GM23338 (cell line): ENCODE measurements around the gene SELENOO. TPM values are rescaled to one million over a fixed set of nuclear protein-coding genes. Genes with fewer than 3 reads are reported as not detected.

Source experiments
- ATAC-seq: fragments of 200-7000 bp; cut with Tn5 transposase; 3 replicates; pipeline ENCODE4 v1.9.1; 2020
- DNase-seq: peaks from one replicate; pipeline ENCODE4 v3.0.0-alpha.2; 2015; ENCODE audit warnings: low spot score
- H2AFZ ChIP-seq: fragments of 200-600 bp; sonication (generic); 2 replicates; pipeline ENCODE4 v1.8.0; 2016; ENCODE audit warnings: antibody characterized with exemption, mild to moderate bottlenecking, moderate library complexity
- H3F3A ChIP-seq: fragments of 200-600 bp; sonication (generic); replicated peaks from 2 replicates; pipeline ENCODE4 v1.8.0; 2017; ENCODE audit warnings: antibody characterized with exemption, mixed run types, low read depth
- H3K27ac ChIP-seq: fragments of 200-600 bp; sonication (generic); 2 replicates; pipeline ENCODE4 v1.6.1; 2016; ENCODE audit warnings: low read depth
- H3K27me3 ChIP-seq: fragments of 200-600 bp; sonication (generic); 2 replicates; pipeline ENCODE4 v1.8.0; 2016; ENCODE audit warnings: mild to moderate bottlenecking, mixed run types, moderate library complexity; ENCODE audit not compliant: insufficient read depth
- H3K36me3 ChIP-seq: fragments of 200-600 bp; sonication (generic); 2 replicates; pipeline ENCODE4 v1.8.0; 2016; ENCODE audit warnings: mild to moderate bottlenecking; ENCODE audit not compliant: insufficient read depth
- H3K4me1 ChIP-seq: fragments of 200-600 bp; sonication (generic); 2 replicates; pipeline ENCODE4 v1.8.0; 2016; ENCODE audit warnings: mild to moderate bottlenecking, moderate library complexity; ENCODE audit not compliant: insufficient read depth
- H3K4me2 ChIP-seq: fragments of 200-600 bp; sonication (generic); 2 replicates; pipeline ENCODE4 v1.7.1; 2017; ENCODE audit warnings: mixed run types
- H3K4me3 ChIP-seq: fragments of 200-600 bp; sonication (generic); 2 replicates; pipeline ENCODE4 v1.6.1; 2016; ENCODE audit warnings: mixed run types
- H3K79me2 ChIP-seq: fragments of 200-600 bp; sonication (generic); replicated peaks from 2 replicates; pipeline ENCODE4 v1.8.0; 2017; ENCODE audit warnings: mild to moderate bottlenecking; ENCODE audit not compliant: insufficient read depth
- H3K9me2 ChIP-seq: fragments of 200-600 bp; sonication (generic); 2 replicates; pipeline ENCODE4 v1.8.0; 2017; ENCODE audit not compliant: insufficient read depth
- H4K20me1 ChIP-seq: fragments of 200-600 bp; sonication (generic); replicated peaks from 2 replicates; pipeline ENCODE4 v1.8.0; 2017; ENCODE audit warnings: mild to moderate bottlenecking; ENCODE audit not compliant: insufficient read depth
- H3K27ac Mint-ChIP-seq: 2 replicates; pipeline ENCODE4 v1.8.0; 2020; ENCODE audit warnings: inconsistent platforms, mild to moderate bottlenecking, moderate library complexity, mixed read lengths
- H3K27me3 Mint-ChIP-seq: 3 replicates; pipeline ENCODE4 v1.8.0; 2022; ENCODE audit warnings: low read depth, mild to moderate bottlenecking, moderate library complexity, mixed read lengths, inconsistent platforms; ENCODE audit not compliant: insufficient read depth, poor library complexity
- H3K36me3 Mint-ChIP-seq: 3 replicates; pipeline ENCODE4 v1.8.0; 2021; ENCODE audit warnings: low read depth, mild to moderate bottlenecking, inconsistent platforms, moderate library complexity, mixed read lengths
- H3K4me1 Mint-ChIP-seq: 3 replicates; pipeline ENCODE4 v1.8.0; 2020; ENCODE audit warnings: mild to moderate bottlenecking, inconsistent platforms, mixed read lengths
- H3K4me3 Mint-ChIP-seq: 3 replicates; pipeline ENCODE4 v1.8.0; 2021; ENCODE audit warnings: moderate library complexity, mild to moderate bottlenecking, inconsistent platforms, mixed read lengths
- H3K9me3 Mint-ChIP-seq: 3 replicates; pipeline ENCODE4 v1.8.0; 2020; ENCODE audit warnings: moderate library complexity, mild to moderate bottlenecking, inconsistent platforms, mixed read lengths
- CREB1 ChIP-seq: fragments of 250-450 bp; sonication (Bioruptor Pico); IDR thresholded peaks from 2 replicates; pipeline ENCODE4 v1.5.0; 2020; ENCODE audit warnings: low read depth, mild to moderate bottlenecking, moderate library complexity
- EZH2 ChIP-seq: fragments of 200-600 bp; sonication (generic); IDR thresholded peaks from one replicate; pipeline ENCODE4 v1.8.0; 2017; ENCODE audit warnings: antibody characterized with exemption, mild to moderate bottlenecking, low read depth; ENCODE audit not compliant: unreplicated experiment
- EZH2phosphoT487 ChIP-seq: fragments of 200-600 bp; sonication (generic); IDR thresholded peaks from one replicate; pipeline ENCODE4 v1.8.1; 2018; ENCODE audit warnings: antibody characterized with exemption; ENCODE audit not compliant: unreplicated experiment
- JUNB ChIP-seq: IDR thresholded peaks from one replicate; pipeline ENCODE4 v1.6.1; 2016; ENCODE audit warnings: antibody characterized with exemption; ENCODE audit not compliant: unreplicated experiment
- NANOG ChIP-seq: IDR thresholded peaks from 2 replicates; pipeline ENCODE4 v1.6.1; 2016; ENCODE audit warnings: antibody characterized with exemption, borderline replicate concordance
- POLR2AphosphoS5 ChIP-seq: IDR thresholded peaks from 2 replicates; pipeline ENCODE4 v1.6.1; 2016; ENCODE audit warnings: antibody characterized with exemption, low read depth
- STAT1 ChIP-seq: IDR thresholded peaks from one replicate; pipeline ENCODE4 v1.6.1; 2016; ENCODE audit warnings: antibody characterized with exemption; ENCODE audit not compliant: unreplicated experiment
- ZNF114 ChIP-seq: fragments of 250-450 bp; sonication (Bioruptor Pico); IDR thresholded peaks from 2 replicates; pipeline ENCODE4 v1.5.0; 2020; ENCODE audit warnings: mild to moderate bottlenecking, moderate library complexity
- ZNF331 ChIP-seq: fragments of 250-450 bp; sonication (Bioruptor Pico); IDR thresholded peaks from 2 replicates; pipeline ENCODE4 v1.5.0; 2020; ENCODE audit warnings: low read depth, mild to moderate bottlenecking, moderate library complexity
- polyA plus RNA-seq: library from polyadenylated mRNA; unstranded; fragments of >200 nt; fragmentation: Nextera tagmentation; extraction: Ambion mirVana; gene quantifications from 2 replicates; pipeline ENCODE4 v1.2.1, GENCODE V29; 2016
- total RNA-seq: library from RNA; depleted of rRNA; stranded (reverse); fragments of >200 nt; shearing (Covaris generic); gene quantifications from 2 replicates; pipeline ENCODE4 v1.2.3, GENCODE V29; 2014
- TF ChIP-seq, protein P1 (sequence below): fragments of 250-450 bp; sonication (Bioruptor Pico); IDR thresholded peaks from 2 replicates; pipeline ENCODE4 v1.5.0; 2020; ENCODE audit warnings: mild to moderate bottlenecking, moderate library complexity
- TF ChIP-seq, protein P2 (sequence below): IDR thresholded peaks from one replicate; pipeline ENCODE4 v1.6.1; 2018; ENCODE audit warnings: antibody characterized with exemption; ENCODE audit not compliant: unreplicated experiment
- TF ChIP-seq, protein P3 (sequence below): IDR thresholded peaks from 2 replicates; pipeline ENCODE4 v1.6.1; 2016; ENCODE audit warnings: antibody characterized with exemption
- TF ChIP-seq, protein P4 (sequence below), 2 experiments: fragments of 200-600 bp in 1 of 2; sonication (generic) in 1 of 2; conservative IDR thresholded peaks; 2 replicates each; pipeline versions ENCODE4 v1.5.1 to v1.6.1; 2016 to 2017; ENCODE audit warnings: antibody characterized with exemption in 2 of 2, low read depth in 2 of 2, mild to moderate bottlenecking in 2 of 2, moderate library complexity in 1 of 2

Gene SELENOO
- total and polyA plus RNA-seq, 2 experiments from 2014 or later: 6.8 to 21.3 TPM

DNA sequence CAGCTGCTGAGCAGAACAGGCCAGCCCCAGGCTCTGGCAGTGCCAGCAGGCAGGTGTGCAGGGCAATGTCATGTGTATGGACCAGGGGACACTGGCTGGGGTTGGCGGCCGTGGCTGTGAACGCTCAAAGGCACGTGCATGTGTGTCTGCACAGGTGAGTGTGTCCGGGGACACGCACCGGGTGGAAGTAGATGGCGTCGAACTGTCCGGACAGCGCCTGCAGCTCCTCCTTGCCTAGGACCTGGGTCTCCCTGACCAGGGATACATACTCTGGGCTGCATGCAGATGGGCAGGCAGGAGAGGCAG, 49.4 kb downstream of the SELENOO start:
- peak overlapping the region; percentile 86 for H3K4me3 ChIP-seq
- H3F3A ChIP-seq: peaks cover 6% of the 10 kb centered on the region
- H3K27me3 Mint-ChIP-seq: peaks cover 8% of the 10 kb centered on the region
- H3K36me3 ChIP-seq: no peaks in the 10 kb centered on the region
- H2AFZ ChIP-seq: no peak overlapping the region
- H3K4me1 ChIP-seq: peaks cover 4% of the 10 kb centered on the region; the same call in 1 of the 2 replicates
- ATAC-seq (no peak), DNase-seq (no peak)
- H3K4me2 ChIP-seq: peak overlapping the region; percentile 96
- no peaks in the 10 kb centered on the region; the same call in 1 of the 2 replicates for H3K79me2 ChIP-seq
- peaks cover 3% of the 10 kb centered on the region; the same call in 1 of the 2 replicates for H4K20me1 ChIP-seq
- H3K9me2 ChIP-seq: no peaks in the 10 kb centered on the region
- H3K27ac Mint-ChIP-seq: no peak overlapping the region
- TF ChIP-seq STAT1 (no peak), CREB1 (CRISPR knock-in tag) (no peak), EZH2 (no peak), POLR2AphosphoS5 (no peak), JUNB (no peak), ZNF114 (CRISPR knock-in tag) (no peak), ZNF331 (no peak), NANOG (no peak), EZH2phosphoT487 (no peak)
- TF ChIP-seq, protein P1, sequence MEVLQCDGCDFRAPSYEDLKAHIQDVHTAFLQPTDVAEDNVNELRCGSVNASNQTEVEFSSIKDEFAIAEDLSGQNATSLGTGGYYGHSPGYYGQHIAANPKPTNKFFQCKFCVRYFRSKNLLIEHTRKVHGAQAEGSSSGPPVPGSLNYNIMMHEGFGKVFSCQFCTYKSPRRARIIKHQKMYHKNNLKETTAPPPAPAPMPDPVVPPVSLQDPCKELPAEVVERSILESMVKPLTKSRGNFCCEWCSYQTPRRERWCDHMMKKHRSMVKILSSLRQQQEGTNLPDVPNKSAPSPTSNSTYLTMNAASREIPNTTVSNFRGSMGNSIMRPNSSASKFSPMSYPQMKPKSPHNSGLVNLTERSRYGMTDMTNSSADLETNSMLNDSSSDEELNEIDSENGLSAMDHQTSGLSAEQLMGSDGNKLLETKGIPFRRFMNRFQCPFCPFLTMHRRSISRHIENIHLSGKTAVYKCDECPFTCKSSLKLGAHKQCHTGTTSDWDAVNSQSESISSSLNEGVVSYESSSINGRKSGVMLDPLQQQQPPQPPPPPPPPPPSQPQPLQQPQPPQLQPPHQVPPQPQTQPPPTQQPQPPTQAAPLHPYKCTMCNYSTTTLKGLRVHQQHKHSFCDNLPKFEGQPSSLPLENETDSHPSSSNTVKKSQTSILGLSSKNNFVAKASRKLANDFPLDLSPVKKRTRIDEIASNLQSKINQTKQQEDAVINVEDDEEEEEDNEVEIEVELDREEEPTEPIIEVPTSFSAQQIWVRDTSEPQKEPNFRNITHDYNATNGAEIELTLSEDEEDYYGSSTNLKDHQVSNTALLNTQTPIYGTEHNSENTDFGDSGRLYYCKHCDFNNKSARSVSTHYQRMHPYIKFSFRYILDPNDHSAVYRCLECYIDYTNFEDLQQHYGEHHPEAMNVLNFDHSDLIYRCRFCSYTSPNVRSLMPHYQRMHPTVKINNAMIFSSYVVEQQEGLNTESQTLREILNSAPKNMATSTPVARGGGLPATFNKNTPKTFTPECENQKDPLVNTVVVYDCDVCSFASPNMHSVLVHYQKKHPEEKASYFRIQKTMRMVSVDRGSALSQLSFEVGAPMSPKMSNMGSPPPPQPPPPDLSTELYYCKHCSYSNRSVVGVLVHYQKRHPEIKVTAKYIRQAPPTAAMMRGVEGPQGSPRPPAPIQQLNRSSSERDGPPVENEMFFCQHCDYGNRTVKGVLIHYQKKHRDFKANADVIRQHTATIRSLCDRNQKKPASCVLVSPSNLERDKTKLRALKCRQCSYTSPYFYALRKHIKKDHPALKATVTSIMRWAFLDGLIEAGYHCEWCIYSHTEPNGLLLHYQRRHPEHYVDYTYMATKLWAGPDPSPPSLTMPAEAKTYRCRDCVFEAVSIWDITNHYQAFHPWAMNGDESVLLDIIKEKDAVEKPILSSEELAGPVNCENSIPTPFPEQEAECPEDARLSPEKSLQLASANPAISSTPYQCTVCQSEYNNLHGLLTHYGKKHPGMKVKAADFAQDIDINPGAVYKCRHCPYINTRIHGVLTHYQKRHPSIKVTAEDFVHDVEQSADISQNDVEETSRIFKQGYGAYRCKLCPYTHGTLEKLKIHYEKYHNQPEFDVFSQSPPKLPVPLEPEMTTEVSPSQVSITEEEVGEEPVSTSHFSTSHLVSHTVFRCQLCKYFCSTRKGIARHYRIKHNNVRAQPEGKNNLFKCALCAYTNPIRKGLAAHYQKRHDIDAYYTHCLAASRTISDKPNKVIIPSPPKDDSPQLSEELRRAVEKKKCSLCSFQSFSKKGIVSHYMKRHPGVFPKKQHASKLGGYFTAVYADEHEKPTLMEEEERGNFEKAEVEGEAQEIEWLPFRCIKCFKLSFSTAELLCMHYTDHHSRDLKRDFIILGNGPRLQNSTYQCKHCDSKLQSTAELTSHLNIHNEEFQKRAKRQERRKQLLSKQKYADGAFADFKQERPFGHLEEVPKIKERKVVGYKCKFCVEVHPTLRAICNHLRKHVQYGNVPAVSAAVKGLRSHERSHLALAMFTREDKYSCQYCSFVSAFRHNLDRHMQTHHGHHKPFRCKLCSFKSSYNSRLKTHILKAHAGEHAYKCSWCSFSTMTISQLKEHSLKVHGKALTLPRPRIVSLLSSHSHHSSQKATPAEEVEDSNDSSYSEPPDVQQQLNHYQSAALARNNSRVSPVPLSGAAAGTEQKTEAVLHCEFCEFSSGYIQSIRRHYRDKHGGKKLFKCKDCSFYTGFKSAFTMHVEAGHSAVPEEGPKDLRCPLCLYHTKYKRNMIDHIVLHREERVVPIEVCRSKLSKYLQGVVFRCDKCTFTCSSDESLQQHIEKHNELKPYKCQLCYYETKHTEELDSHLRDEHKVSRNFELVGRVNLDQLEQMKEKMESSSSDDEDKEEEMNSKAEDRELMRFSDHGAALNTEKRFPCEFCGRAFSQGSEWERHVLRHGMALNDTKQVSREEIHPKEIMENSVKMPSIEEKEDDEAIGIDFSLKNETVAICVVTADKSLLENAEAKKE: no peak
- TF ChIP-seq, protein P2, sequence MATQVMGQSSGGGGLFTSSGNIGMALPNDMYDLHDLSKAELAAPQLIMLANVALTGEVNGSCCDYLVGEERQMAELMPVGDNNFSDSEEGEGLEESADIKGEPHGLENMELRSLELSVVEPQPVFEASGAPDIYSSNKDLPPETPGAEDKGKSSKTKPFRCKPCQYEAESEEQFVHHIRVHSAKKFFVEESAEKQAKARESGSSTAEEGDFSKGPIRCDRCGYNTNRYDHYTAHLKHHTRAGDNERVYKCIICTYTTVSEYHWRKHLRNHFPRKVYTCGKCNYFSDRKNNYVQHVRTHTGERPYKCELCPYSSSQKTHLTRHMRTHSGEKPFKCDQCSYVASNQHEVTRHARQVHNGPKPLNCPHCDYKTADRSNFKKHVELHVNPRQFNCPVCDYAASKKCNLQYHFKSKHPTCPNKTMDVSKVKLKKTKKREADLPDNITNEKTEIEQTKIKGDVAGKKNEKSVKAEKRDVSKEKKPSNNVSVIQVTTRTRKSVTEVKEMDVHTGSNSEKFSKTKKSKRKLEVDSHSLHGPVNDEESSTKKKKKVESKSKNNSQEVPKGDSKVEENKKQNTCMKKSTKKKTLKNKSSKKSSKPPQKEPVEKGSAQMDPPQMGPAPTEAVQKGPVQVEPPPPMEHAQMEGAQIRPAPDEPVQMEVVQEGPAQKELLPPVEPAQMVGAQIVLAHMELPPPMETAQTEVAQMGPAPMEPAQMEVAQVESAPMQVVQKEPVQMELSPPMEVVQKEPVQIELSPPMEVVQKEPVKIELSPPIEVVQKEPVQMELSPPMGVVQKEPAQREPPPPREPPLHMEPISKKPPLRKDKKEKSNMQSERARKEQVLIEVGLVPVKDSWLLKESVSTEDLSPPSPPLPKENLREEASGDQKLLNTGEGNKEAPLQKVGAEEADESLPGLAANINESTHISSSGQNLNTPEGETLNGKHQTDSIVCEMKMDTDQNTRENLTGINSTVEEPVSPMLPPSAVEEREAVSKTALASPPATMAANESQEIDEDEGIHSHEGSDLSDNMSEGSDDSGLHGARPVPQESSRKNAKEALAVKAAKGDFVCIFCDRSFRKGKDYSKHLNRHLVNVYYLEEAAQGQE: no peak
- TF ChIP-seq, protein P3, sequence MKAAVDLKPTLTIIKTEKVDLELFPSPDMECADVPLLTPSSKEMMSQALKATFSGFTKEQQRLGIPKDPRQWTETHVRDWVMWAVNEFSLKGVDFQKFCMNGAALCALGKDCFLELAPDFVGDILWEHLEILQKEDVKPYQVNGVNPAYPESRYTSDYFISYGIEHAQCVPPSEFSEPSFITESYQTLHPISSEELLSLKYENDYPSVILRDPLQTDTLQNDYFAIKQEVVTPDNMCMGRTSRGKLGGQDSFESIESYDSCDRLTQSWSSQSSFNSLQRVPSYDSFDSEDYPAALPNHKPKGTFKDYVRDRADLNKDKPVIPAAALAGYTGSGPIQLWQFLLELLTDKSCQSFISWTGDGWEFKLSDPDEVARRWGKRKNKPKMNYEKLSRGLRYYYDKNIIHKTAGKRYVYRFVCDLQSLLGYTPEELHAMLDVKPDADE: no peak
- TF ChIP-seq, protein P4, sequence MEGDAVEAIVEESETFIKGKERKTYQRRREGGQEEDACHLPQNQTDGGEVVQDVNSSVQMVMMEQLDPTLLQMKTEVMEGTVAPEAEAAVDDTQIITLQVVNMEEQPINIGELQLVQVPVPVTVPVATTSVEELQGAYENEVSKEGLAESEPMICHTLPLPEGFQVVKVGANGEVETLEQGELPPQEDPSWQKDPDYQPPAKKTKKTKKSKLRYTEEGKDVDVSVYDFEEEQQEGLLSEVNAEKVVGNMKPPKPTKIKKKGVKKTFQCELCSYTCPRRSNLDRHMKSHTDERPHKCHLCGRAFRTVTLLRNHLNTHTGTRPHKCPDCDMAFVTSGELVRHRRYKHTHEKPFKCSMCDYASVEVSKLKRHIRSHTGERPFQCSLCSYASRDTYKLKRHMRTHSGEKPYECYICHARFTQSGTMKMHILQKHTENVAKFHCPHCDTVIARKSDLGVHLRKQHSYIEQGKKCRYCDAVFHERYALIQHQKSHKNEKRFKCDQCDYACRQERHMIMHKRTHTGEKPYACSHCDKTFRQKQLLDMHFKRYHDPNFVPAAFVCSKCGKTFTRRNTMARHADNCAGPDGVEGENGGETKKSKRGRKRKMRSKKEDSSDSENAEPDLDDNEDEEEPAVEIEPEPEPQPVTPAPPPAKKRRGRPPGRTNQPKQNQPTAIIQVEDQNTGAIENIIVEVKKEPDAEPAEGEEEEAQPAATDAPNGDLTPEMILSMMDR (conservative IDR thresholded peaks at IDR 0.05; ENCODE audit: low read depth in 2 of 2): no peak
- H3K4me1 Mint-ChIP-seq: peaks cover 10% of the 10 kb centered on the region
- H3K27me3 ChIP-seq: no peaks in the 10 kb centered on the region
- peaks cover 8% of the 10 kb centered on the region; the same call in 2 of the 3 replicates for H3K36me3 Mint-ChIP-seq
- H3K4me3 Mint-ChIP-seq: peak overlapping the region; percentile 83
- no peaks in the 10 kb centered on the region for H3K9me3 Mint-ChIP-seq
- no peak overlapping the region for H3K27ac ChIP-seq
